Liver (tissue), 9 donors: ENCODE data around the gene ACACA. TPM values are rescaled to one million over a fixed set of nuclear protein-coding genes. Genes with fewer than 3 reads are reported as not detected.

Experiments
- DNase-seq: peaks from one replicate; pipeline ENCODE4 v3.0.0-alpha.2; 2017; ENCODE audit warnings: low spot score
- H3K27ac ChIP-seq, 2 donors: one replicate each; pipeline ENCODE4 v1.7.0; 2013; ENCODE audit warnings: inconsistent platforms in 2 of 2, low read length in 2 of 2, control low read depth in 1 of 2, low read depth in 1 of 2, mild to moderate bottlenecking in 1 of 2
- H3K27me3 ChIP-seq, 4 donors: one replicate each; pipeline versions ENCODE4 v1.6.1 to v1.7.0; 2013; ENCODE audit warnings: low read length in 3 of 4, inconsistent platforms in 1 of 4, mild to moderate bottlenecking in 1 of 4, moderate library complexity in 1 of 4; ENCODE audit not compliant: control insufficient read depth in 4 of 4, insufficient read depth in 4 of 4
- H3K36me3 ChIP-seq, 4 donors: one replicate each; pipeline versions ENCODE4 v1.6.1 to v1.7.0; 2013; ENCODE audit warnings: low read length in 3 of 4, mild to moderate bottlenecking in 3 of 4, low read depth in 1 of 4, moderate library complexity in 1 of 4; ENCODE audit not compliant: control insufficient read depth in 4 of 4, insufficient read depth in 3 of 4
- H3K4me1 ChIP-seq, 4 donors: one replicate each; pipeline versions ENCODE4 v1.6.1 to v1.7.0; 2013; ENCODE audit warnings: low read length in 3 of 4, mild to moderate bottlenecking in 3 of 4, moderate library complexity in 1 of 4; ENCODE audit not compliant: control insufficient read depth in 4 of 4, insufficient read depth in 4 of 4
- H3K4me3 ChIP-seq, 3 donors: one replicate each; pipeline versions ENCODE4 v1.6.1 to v1.7.0; 2013; ENCODE audit warnings: low read length in 3 of 3, control low read depth in 1 of 3, low read depth in 1 of 3, mild to moderate bottlenecking in 1 of 3
- H3K9ac ChIP-seq, 2 donors: one replicate each; pipeline ENCODE4 v1.7.0; 2013; ENCODE audit warnings: low read length in 2 of 2, mild to moderate bottlenecking in 2 of 2, moderate library complexity in 2 of 2, control low read depth in 1 of 2, low read depth in 1 of 2
- H3K9me3 ChIP-seq, 4 donors: one replicate each; pipeline versions ENCODE4 v1.6.1 to v1.7.0; 2013; ENCODE audit warnings: low read length in 3 of 4; ENCODE audit not compliant: control insufficient read depth in 4 of 4
- CTCF ChIP-seq: fragments of 150-350 bp; IDR thresholded peaks from 2 replicates; pipeline ENCODE4 v1.5.1; 2017; ENCODE audit warnings: improper control_type of control experiment, low read depth, low read length; ENCODE audit not compliant: missing input control
- EGR1 ChIP-seq, 2 donors: IDR thresholded peaks; 2 replicates each; pipeline ENCODE4 v1.6.1; 2016 to 2018; ENCODE audit warnings: antibody characterized with exemption in 2 of 2, low read depth in 2 of 2
- FOXA2 ChIP-seq: IDR thresholded peaks from 2 replicates; pipeline ENCODE4 v1.6.1; 2016; ENCODE audit warnings: antibody characterized with exemption
- HNF4A ChIP-seq, 2 donors: conservative IDR thresholded peaks; 2 replicates each; pipeline ENCODE4 v1.6.1; 2016; ENCODE audit warnings: antibody characterized with exemption in 2 of 2, mild to moderate bottlenecking in 2 of 2
- JUND ChIP-seq, 2 donors: IDR thresholded peaks; 2 replicates each; pipeline ENCODE4 v1.6.1; 2016; ENCODE audit warnings: antibody characterized with exemption in 2 of 2
- NR2F2 ChIP-seq: IDR thresholded peaks from 2 replicates; pipeline ENCODE4 v1.6.1; 2016; ENCODE audit warnings: antibody characterized with exemption
- RXRA ChIP-seq, 2 donors: IDR thresholded peaks; 2 replicates each; pipeline ENCODE4 v1.6.1; 2017 to 2018; ENCODE audit warnings: antibody characterized with exemption in 2 of 2, mild to moderate bottlenecking in 1 of 2
- SP1 ChIP-seq: IDR thresholded peaks from 2 replicates; pipeline ENCODE4 v1.6.1; 2018; ENCODE audit warnings: antibody characterized with exemption, mild to moderate bottlenecking
- ZBTB33 ChIP-seq: IDR thresholded peaks from 2 replicates; pipeline ENCODE4 v1.6.1; 2016; ENCODE audit warnings: antibody characterized with exemption
- WGBS: extraction: QIAGEN DNeasy Blood & Tissue Kit; methylation state at CpG from one replicate; pipeline ENCODE4 v1.1.7; 2013; 5-methylcytosine and 5-hydroxymethylcytosine counted together
- polyA plus RNA-seq, 2 donors: library from polyadenylated mRNA; stranded (reverse) in 1 of 2; unstranded in 1 of 2; fragments of 200-250 nt in 1 of 2; fragments of >200 nt in 1 of 2; fragmentation: Nextera tagmentation in 1 of 2; extraction: Ambion mirVana in 1 of 2; gene quantifications; one replicate each; pipeline versions ENCODE4 v1.2.1 to v1.2.3, GENCODE V29; 2013 to 2015
- total RNA-seq, 2 donors: library from RNA; depleted of rRNA; stranded (reverse); fragments of >200 nt; gene quantifications; one replicate each; pipeline ENCODE4 v1.2.3, GENCODE V29; 2014
- TF ChIP-seq, protein P1 (sequence below): IDR thresholded peaks from 2 replicates; pipeline ENCODE4 v1.6.1; 2016; ENCODE audit warnings: antibody characterized with exemption, mild to moderate bottlenecking
- TF ChIP-seq, protein P2 (sequence below): IDR thresholded peaks from 2 replicates; pipeline ENCODE4 v1.6.1; 2016; ENCODE audit warnings: antibody characterized with exemption
- donor health status: healthy.
- donor health status: healthy.
- donor health status: healthy.
- donor health status: healthy.
- donor health status: healthy.

ACACA gene
- total and polyA plus RNA-seq, 4 donors = 14.8 to 49.5 (median 31.2) TPM

GRCh38 chr17:37309051-37309450, 97.6 kb downstream of the ACACA start:
- Histone ChIP-seq H3K9ac (no peak overlapping the region), H3K9me3 (no peaks in the 10 kb centered on the region), H3K36me3 (peaks cover 0 to 7% (median 0%) of the 10 kb centered on the region in 4 donors), H3K4me3 (no peak overlapping the region), H3K27ac (no peak overlapping the region), H3K4me1 (no peaks in the 10 kb centered on the region), H3K27me3 (no peaks in the 10 kb centered on the region)
- TF ChIP-seq NR2F2 (no peak), HNF4A (conservative IDR thresholded peaks at IDR 0.05) (no peak), FOXA2 (no peak), CTCF (no peak), JUND (IDR thresholded peaks at IDR 0.05) (no peak), RXRA (IDR thresholded peaks at IDR 0.05) (no peak)
- TF ChIP-seq, protein P1, sequence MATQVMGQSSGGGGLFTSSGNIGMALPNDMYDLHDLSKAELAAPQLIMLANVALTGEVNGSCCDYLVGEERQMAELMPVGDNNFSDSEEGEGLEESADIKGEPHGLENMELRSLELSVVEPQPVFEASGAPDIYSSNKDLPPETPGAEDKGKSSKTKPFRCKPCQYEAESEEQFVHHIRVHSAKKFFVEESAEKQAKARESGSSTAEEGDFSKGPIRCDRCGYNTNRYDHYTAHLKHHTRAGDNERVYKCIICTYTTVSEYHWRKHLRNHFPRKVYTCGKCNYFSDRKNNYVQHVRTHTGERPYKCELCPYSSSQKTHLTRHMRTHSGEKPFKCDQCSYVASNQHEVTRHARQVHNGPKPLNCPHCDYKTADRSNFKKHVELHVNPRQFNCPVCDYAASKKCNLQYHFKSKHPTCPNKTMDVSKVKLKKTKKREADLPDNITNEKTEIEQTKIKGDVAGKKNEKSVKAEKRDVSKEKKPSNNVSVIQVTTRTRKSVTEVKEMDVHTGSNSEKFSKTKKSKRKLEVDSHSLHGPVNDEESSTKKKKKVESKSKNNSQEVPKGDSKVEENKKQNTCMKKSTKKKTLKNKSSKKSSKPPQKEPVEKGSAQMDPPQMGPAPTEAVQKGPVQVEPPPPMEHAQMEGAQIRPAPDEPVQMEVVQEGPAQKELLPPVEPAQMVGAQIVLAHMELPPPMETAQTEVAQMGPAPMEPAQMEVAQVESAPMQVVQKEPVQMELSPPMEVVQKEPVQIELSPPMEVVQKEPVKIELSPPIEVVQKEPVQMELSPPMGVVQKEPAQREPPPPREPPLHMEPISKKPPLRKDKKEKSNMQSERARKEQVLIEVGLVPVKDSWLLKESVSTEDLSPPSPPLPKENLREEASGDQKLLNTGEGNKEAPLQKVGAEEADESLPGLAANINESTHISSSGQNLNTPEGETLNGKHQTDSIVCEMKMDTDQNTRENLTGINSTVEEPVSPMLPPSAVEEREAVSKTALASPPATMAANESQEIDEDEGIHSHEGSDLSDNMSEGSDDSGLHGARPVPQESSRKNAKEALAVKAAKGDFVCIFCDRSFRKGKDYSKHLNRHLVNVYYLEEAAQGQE = no peak
- TF ChIP-seq, protein P2, sequence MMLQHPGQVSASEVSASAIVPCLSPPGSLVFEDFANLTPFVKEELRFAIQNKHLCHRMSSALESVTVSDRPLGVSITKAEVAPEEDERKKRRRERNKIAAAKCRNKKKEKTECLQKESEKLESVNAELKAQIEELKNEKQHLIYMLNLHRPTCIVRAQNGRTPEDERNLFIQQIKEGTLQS = no peak
- no peak for DNase-seq
- 99% methylated on average over 5 of the region's 5 CpGs for WGBS

- 95% methylated on average over 2 of the region's 2 CpGs for WGBS
Observed at GRCh38 chr17:37305406-37305905, 101.2 kb downstream of the ACACA start.

More at GRCh38 chr17:37305406-37305905, 101.2 kb downstream of the ACACA start:
- TF ChIP-seq, protein P1 = no peak
- no peak for TF ChIP-seq NR2F2
- TF ChIP-seq FOXA2 = no peak
- TF ChIP-seq SP1 = no peak
- TF ChIP-seq EGR1 (IDR thresholded peaks at IDR 0.05; ENCODE audit: low read depth in 2 of 2) = no peak
- TF ChIP-seq, protein P2 = no peak
- TF ChIP-seq ZBTB33 = no peak
- no peaks in the 10 kb centered on the region for H3K9me3 ChIP-seq
- DNase-seq = no peak
- H3K9ac ChIP-seq = no peak overlapping the region
- no peaks in the 10 kb centered on the region for H3K27me3 ChIP-seq
- H3K4me3 ChIP-seq = no peak overlapping the region
- H3K36me3 ChIP-seq = peaks cover 0 to 6% (median 1%) of the 10 kb centered on the region in 4 donors
- no peak overlapping the region for H3K27ac ChIP-seq
- no peaks in the 10 kb centered on the region for H3K4me1 ChIP-seq
